T follicular helper cell (primary cell): Measurements from ENCODE around the gene ANK3.
"Not testable (repeated sequence)": the region's sequence is repeated elsewhere in the genome, so short reads cannot be mapped to it uniquely, and the experiment has no call there.

Experiments used
- DNase-seq: peaks from one replicate; pipeline ENCODE4 v3.0.0-alpha.2; 2020; ENCODE audit warnings: low read depth

ANK3 gene

GRCh38 chr10:60305380-60305892 lies 84.2 kb downstream of the ANK3 start:
- DNase-seq, result no peak

DNA sequence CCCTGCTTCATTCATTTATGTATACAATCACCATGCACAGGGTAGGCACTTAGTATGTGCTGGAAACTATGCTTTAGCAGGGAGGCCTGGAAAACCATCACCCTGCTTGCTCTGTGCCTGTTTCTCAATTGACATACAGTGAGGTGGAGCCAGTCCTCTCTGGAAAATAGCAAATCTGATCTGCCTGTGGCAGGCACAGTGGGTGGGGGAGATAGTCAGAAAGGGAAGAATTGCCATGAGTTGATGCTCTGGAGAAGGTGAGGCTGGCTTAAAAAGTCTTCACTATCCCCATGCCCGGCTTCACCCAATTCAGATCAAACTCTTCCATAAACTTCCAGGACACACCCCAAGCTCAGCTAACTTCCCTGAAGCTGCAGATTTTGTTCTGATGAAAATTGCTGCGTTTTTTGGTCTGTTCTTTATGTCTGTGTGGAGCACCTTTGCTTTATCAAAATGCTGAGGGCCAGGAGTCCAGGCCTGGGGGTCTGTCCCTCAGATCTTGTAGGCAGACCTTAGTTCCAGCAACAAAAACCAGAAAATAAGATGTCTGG lies 84.8 kb downstream of the ANK3 start:
- DNase-seq, result no peak

- no peak for DNase-seq
Observed at GRCh38 chr10:60303778-60304177, 85.9 kb downstream of the ANK3 start.

- DNase-seq, result no peak
Observed at GRCh38 chr10:60299961-60300883, 89.5 kb downstream of the ANK3 start.

GRCh38 chr10:60299390-60299778 lies 90.3 kb downstream of the ANK3 start:
- DNase-seq, result no peak

GRCh38 chr10:60298408-60299389 lies 91.0 kb downstream of the ANK3 start:
- no peak for DNase-seq

- no peak for DNase-seq
Observed at GRCh38 chr10:60296073-60296472, 93.6 kb downstream of the ANK3 start.

- DNase-seq, result no peak
Observed at GRCh38 chr10:60295028-60295937, 94.4 kb downstream of the ANK3 start.

- DNase-seq, result no peak
Observed at GRCh38 chr10:60293581-60294175, 96.0 kb downstream of the ANK3 start.

GRCh38 chr10:60292998-60293397 lies 96.7 kb downstream of the ANK3 start:
- no peak for DNase-seq

DNA sequence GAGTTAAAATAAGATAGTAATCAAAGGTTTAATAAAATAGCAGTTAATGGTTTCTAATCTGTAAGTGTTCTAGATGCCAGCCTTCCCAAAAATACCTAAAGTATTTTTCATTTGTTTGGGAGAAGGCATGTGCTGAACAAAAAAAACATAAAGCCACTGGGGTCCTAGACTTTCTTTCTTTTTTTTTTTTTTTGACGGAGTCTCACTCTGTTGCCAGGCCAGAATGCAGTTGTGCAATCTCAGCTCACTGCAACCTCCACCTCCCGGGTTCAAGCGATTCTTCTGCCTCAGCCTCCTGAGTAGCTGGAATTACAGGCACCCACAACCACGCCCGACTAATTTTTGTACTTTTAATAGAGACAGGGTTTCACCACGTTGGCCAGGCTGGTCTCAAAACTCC lies 97.1 kb downstream of the ANK3 start:
- DNase-seq, result not testable (repeated sequence)

- no peak for DNase-seq
Observed at GRCh38 chr10:60291344-60291930, 98.2 kb downstream of the ANK3 start.

DNA sequence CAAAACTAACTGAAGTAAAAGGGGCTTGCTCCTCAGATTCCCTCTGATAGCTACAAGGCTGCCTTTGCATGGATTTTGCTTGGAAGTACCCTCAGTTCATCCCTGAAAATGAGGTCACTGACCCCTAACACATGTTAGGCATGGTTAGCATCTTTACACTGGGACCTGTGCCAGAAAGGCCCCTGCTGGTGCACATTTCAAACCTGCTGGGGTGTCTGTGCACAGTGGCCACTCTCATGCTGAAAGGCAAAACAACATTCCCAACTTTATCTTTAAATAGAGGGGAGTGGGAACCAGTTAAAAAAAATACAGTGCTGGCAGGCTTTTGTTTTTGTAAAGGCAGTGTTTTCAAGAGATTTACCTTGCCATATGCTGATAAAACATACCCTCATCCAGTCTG lies 99.1 kb downstream of the ANK3 start:
- no peak for DNase-seq

DNA sequence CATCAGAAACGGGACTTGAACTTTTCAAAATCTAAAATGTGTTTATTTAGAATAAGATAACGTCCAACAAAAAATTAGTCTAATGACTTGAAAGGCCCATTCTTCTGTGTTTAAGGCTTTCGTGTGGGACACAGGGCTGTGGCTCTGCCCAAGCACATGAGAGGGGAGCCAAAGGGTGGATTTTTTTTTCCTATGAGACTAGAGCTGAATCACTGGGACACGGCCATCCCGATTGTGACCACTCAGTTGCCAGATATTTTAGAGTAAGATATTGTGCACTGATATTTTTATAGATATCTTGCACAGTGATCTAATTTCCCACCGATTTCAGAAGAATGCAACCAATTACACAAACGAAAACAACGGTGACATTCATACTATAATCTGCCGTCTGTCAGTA lies 99.9 kb downstream of the ANK3 start:
- no peak for DNase-seq

GRCh38 chr10:60288256-60288655 lies 101.4 kb downstream of the ANK3 start:
- DNase-seq, result no peak

- no peak for DNase-seq
Observed at GRCh38 chr10:60286559-60286958, 103.1 kb downstream of the ANK3 start.

DNA sequence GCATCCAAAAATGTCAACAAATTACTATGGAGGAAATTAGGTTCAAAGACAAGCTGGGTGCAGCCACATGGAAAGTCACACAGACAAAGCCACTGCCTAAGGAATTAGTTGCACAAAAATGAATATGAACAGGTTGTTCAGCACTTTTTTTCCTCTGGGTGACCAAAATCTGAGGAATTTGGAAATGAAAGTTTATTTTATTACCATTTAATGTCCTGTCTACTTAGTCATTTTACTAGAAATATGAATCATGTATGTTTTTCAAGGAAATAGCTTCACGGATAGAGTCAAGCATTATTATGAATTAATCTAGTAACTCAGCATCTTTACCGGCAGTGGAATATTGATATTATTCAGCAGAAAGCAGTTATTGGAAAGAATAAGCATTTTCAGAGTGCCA lies 106.3 kb downstream of the ANK3 start:
- DNase-seq, result no peak

GRCh38 chr10:60282771-60283353 lies 106.8 kb downstream of the ANK3 start:
- no peak for DNase-seq

DNA sequence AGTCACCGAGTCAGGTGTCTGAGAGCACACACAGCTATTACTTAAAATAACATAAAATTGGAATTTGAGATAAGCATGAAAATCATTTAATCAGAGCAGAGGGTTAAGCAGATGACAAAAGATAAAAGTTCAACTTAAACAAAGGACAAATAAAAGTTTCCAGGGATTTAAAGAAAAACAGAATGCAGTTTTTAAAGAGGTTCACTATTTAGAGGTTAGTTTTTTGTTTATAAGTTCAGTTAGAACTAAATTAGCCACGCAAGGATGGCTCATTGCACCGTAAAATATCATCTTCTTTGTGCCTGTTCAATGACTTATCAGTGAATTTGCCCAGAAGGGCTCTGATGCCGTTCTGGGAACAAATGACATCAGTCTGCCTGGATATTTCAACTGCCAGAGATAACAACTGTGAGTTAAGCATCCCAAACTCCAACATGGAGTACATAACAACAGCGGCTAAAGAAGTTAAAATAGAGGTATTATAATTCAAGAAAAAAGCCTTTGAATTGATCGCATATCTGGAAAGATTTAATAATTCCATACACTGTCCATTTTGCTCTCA lies 107.8 kb downstream of the ANK3 start:
- no peak for DNase-seq

- no peak for DNase-seq
Observed at GRCh38 chr10:60281331-60281730, 108.3 kb downstream of the ANK3 start.
